Measurements from ENCODE around the gene LRRTM4.

LRRTM4 gene

DNA sequence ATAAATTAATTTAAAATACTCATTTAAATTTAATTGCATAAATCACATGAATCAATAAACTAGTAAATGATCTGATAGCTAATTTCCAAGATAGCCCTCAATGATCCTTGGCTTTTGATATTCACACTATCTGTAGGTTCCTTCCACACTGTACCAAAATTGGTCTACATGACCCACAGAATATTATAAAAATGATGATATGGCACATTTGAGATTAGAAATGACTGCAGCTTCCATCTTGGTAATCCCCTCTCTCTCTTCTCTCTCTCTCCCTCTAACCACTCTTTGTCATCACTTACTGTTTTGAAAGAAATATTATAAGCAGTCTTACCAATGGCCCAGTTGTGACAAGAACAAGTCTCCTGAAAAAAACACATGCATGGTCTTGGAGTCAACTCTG lies 394.8 kb downstream of the LRRTM4 start:
- no peak for DNase-seq (ENCODE audit: low spot score)
- TF ChIP-seq, protein P1, sequence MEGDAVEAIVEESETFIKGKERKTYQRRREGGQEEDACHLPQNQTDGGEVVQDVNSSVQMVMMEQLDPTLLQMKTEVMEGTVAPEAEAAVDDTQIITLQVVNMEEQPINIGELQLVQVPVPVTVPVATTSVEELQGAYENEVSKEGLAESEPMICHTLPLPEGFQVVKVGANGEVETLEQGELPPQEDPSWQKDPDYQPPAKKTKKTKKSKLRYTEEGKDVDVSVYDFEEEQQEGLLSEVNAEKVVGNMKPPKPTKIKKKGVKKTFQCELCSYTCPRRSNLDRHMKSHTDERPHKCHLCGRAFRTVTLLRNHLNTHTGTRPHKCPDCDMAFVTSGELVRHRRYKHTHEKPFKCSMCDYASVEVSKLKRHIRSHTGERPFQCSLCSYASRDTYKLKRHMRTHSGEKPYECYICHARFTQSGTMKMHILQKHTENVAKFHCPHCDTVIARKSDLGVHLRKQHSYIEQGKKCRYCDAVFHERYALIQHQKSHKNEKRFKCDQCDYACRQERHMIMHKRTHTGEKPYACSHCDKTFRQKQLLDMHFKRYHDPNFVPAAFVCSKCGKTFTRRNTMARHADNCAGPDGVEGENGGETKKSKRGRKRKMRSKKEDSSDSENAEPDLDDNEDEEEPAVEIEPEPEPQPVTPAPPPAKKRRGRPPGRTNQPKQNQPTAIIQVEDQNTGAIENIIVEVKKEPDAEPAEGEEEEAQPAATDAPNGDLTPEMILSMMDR (IDR thresholded peaks at IDR 0.05; ENCODE audit: extremely low read depth, missing control alignments): no peak

DNA sequence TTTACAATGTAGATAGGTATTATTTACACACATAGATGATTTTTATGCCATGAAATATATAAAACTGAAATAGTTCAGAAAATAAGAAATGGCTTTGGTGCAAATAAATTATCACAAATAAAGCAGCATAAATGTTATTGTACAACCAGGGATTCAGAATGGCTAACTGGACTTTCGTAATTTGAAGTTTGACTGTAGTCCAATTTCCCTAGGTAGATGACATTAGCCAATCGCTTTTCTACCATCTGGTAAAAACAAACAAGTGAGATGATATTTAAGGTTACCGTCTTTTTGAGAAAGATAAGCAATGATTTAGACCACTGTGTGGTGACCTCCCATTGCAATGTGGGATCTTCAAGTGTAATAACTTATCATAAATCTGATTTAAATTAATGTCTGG lies 400.7 kb downstream of the LRRTM4 start:
- TF ChIP-seq, protein P1 (IDR thresholded peaks at IDR 0.05; ENCODE audit: extremely low read depth, missing control alignments): no peak
- no peak for DNase-seq (ENCODE audit: low spot score)

DNA sequence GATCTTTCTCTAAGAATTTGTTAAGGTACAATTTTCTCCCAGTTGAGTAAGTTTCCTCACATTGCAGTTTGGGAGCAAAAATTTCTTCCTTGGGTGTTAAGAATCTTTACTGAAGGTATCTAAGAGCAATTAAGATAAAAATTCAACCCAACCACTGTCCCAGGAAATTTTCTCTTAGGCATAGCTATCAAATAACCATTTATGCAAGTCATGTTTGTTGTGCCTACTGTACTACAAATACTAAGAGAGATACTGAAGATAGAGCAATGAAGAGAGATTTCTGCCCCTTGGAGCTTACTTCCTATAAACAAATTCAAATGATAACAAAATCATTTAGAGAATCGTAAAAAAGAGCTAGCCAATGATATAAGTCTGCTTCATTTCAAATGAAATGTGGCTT lies 402.8 kb downstream of the LRRTM4 start:
- TF ChIP-seq, protein P1 (IDR thresholded peaks at IDR 0.05; ENCODE audit: extremely low read depth, missing control alignments): no peak
- DNase-seq (ENCODE audit: low spot score): no peak

DNA sequence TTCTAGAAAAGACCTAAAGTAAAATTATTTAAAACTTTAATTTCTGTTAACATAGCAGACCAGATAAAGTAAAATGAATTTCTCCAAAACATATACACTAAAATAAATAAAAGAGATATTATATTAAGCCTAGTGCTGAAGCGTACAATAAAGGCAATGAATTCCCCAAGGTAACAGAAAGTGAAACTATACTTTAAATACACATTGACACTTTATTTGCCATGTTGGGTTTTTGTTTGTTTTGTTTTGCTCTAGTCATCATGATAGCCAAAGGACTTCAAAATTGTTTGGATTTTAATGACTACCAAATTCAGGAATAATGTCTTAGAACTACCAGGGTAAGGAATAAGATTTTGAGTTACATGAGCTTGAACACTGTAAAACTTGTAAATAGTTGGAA lies 413.3 kb downstream of the LRRTM4 start:
- no peak for DNase-seq (ENCODE audit: low spot score)
- TF ChIP-seq, protein P1 (IDR thresholded peaks at IDR 0.05; ENCODE audit: extremely low read depth, missing control alignments): no peak

DNA sequence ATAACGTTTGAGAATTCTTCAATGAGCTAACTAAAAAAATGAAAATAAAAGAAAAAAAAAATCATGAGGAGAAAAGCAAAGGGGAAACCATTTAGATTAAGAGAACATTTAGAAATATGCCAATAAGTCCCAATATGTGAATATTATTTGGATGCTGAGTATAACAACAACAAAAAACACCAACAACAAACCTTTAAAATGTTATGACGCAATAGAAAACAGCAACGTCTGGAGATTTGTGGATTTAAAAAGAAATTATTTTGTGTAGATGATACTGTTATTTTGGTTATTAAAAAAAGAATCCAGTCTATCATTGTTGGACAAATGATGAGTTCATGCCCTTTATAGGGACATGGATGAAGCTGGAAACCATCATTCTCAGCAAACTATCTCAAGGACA lies 417.2 kb downstream of the LRRTM4 start:
- TF ChIP-seq, protein P1 (IDR thresholded peaks at IDR 0.05; ENCODE audit: extremely low read depth, missing control alignments): no peak
- no peak for DNase-seq (ENCODE audit: low spot score)

DNA sequence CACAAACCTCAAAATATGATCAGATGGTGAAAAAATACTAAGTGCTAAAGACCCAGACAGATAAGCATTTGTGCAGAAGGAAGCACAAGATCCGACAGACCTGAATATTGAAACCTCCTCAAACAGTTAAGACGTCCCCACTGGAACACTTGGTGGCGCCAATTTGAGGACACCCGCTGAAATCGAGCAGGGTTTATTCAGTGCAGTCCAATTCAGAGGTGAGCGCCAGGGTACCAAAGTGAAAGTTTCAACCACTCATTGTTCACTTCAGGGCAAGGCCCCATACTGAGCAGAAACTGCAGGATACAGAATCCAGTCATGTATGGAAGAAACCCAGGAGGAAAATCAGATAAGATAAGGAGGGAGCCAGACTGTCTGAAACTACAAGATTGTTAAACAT lies 417.6 kb downstream of the LRRTM4 start:
- TF ChIP-seq, protein P1 (IDR thresholded peaks at IDR 0.05; ENCODE audit: extremely low read depth, missing control alignments): no peak
- DNase-seq (ENCODE audit: low spot score): no peak

DNA sequence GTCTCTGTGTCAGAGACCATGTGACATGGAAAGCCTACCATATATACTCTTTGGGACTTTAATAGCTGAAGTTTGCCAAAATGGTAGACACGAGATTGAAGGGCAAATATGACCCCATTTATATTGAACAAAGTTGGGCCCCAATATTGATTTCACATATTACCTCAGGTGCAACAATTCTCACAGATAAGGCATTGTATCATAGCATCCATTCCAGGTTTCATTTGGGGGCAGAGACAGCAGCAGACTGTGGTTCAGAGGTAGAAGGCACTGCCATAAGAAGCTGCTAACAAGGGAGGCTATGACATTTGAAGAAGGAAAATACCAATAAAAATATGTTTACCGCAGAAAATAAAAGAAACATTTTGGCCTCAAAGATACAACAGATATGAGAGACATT lies 419.2 kb downstream of the LRRTM4 start:
- TF ChIP-seq, protein P1 (IDR thresholded peaks at IDR 0.05; ENCODE audit: extremely low read depth, missing control alignments): no peak
- DNase-seq (ENCODE audit: low spot score): no peak
